GM12873 (cell line): Measurements from ENCODE around the gene SCTR.

Experiments used
- CTCF ChIP-seq: IDR thresholded peaks from 2 replicates; pipeline ENCODE4 v1.5.1; 2012; ENCODE audit warnings: low read depth, mild to moderate bottlenecking, moderate library complexity, low read length, control low read depth; ENCODE audit not compliant: insufficient read depth; ENCODE audit errors: missing control alignments

Gene SCTR

GRCh38 chr2:119402106-119402505 lies 122.2 kb downstream of the SCTR start:
- TF ChIP-seq CTCF: no peak

- no peak for TF ChIP-seq CTCF
These were observed 127.1 kb downstream of the SCTR start for GRCh38 chr2:119397196-119397595.

- TF ChIP-seq CTCF: no peak
These were observed 130.1 kb downstream of the SCTR start for GRCh38 chr2:119393971-119394748.
